KMS-11 (cell line): ENCODE measurements around the gene NPEPL1.
A peak's percentile ranks its signal among the peaks of the same experiment; 100 is the strongest.

ENCODE experiments used
- H2AFZ ChIP-seq: fragments of 200-600 bp; sonication (generic); 2 replicates; pipeline ENCODE4 v1.6.1; 2016; ENCODE audit warnings: antibody characterized with exemption, mixed run types, low read depth
- H3K27ac ChIP-seq: fragments of 200-600 bp; sonication (generic); 2 replicates; pipeline ENCODE4 v1.6.1; 2016; ENCODE audit warnings: mild to moderate bottlenecking, mixed run types
- H3K27me3 ChIP-seq: fragments of 200-600 bp; sonication (generic); 2 replicates; pipeline ENCODE4 v1.6.1; 2017; ENCODE audit warnings: mild to moderate bottlenecking, low read depth, mixed run types, moderate library complexity; ENCODE audit not compliant: insufficient read depth
- H3K36me3 ChIP-seq: fragments of 200-600 bp; sonication (generic); 2 replicates; pipeline ENCODE4 v1.6.1; 2017; ENCODE audit warnings: mild to moderate bottlenecking, mixed run types; ENCODE audit not compliant: insufficient read depth
- H3K4me1 ChIP-seq: fragments of 200-600 bp; sonication (generic); 2 replicates; pipeline ENCODE4 v1.6.1; 2016; ENCODE audit warnings: mild to moderate bottlenecking, low read depth, mixed run types; ENCODE audit not compliant: poor library complexity, severe bottlenecking
- H3K4me2 ChIP-seq: fragments of 200-600 bp; sonication (generic); 2 replicates; pipeline ENCODE4 v1.7.0; 2016; ENCODE audit warnings: mild to moderate bottlenecking, mixed run types
- H3K4me3 ChIP-seq: fragments of 200-600 bp; sonication (generic); IDR thresholded peaks from 2 replicates; pipeline ENCODE4 v1.6.1; 2017; ENCODE audit warnings: low read depth, low read length, mixed read lengths; ENCODE audit not compliant: insufficient read depth
- H3K79me2 ChIP-seq: fragments of 200-600 bp; sonication (generic); 2 replicates; pipeline ENCODE4 v1.6.1; 2016; ENCODE audit warnings: low read depth, mixed run types; ENCODE audit not compliant: insufficient read depth
- H3K9ac ChIP-seq: fragments of 200-600 bp; sonication (generic); 2 replicates; pipeline ENCODE4 v1.6.1; 2016; ENCODE audit warnings: mild to moderate bottlenecking, mixed run types
- H4K20me1 ChIP-seq: fragments of 200-600 bp; sonication (generic); 2 replicates; pipeline ENCODE4 v1.6.1; 2016; ENCODE audit warnings: mild to moderate bottlenecking, mixed run types; ENCODE audit not compliant: insufficient read depth
- CTCF ChIP-seq: fragments of 200-600 bp; sonication (generic); conservative IDR thresholded peaks from 2 replicates; pipeline ENCODE4 v1.6.1; 2017; ENCODE audit warnings: low read depth, mild to moderate bottlenecking, antibody characterized with exemption, low read length, moderate library complexity, mixed read lengths

The NPEPL1 gene

DNA sequence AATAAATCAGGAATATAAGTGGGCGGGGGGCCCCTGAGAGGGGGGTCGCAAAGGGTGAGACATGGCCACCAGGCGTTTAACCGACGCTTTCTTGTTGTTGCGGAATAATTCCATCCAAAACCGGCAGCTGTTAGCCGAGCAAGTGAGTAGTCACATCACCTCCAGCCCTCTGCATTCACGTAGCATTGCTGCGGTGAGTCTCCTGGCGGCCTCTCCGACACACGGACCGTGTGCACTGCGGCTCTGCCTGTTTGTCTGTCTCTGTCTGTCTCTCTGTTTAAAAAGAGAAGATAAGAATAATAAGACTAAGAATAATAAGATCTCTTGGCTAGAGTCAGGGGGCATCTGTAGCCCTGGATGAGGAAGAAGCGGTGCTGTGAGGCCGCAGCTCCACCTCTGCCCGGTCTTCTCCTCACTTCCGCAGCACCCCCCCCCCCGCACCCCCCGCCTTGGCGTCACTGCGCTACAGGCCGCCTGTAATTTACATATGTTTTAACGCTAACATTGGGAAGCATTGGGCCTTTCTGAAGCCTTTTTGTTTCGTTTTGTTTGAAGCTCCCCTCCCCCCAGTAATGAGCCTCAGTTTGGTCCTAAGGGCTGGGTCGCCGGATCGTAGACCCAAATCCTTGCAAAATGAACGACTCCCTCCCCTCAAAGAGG, 40.5 kb upstream of the NPEPL1 start:
- H3K4me2 ChIP-seq, result peak overlapping the region; percentile 81
- H2AFZ ChIP-seq, result peak overlapping the region; percentile 89; the same call in 1 of the 2 replicates
- H4K20me1 ChIP-seq, result no peaks in the 10 kb centered on the region; the same call in 1 of the 2 replicates
- peak overlapping the region; percentile 82 for H3K9ac ChIP-seq
- H3K4me3 ChIP-seq, result no peak overlapping the region
- peaks cover 62% of the 10 kb centered on the region for H3K79me2 ChIP-seq
- no peaks in the 10 kb centered on the region for H3K27me3 ChIP-seq
- no peak for TF ChIP-seq CTCF
- no peaks in the 10 kb centered on the region for H3K36me3 ChIP-seq
- peak overlapping the region; percentile 54 for H3K27ac ChIP-seq
- peaks cover 26% of the 10 kb centered on the region for H3K4me1 ChIP-seq

GRCh38 chr20:58652606-58653294, 39.9 kb upstream of the NPEPL1 start:
- Histone ChIP-seq H3K27me3 (no peaks in the 10 kb centered on the region), H3K4me1 (peaks cover 26% of the 10 kb centered on the region), H3K4me3 (no peak overlapping the region), H3K79me2 (peaks cover 68% of the 10 kb centered on the region), H2AFZ (peak overlapping the region; percentile 89; the same call in 1 of the 2 replicates), H3K9ac (peak overlapping the region; percentile 82; the same call in 1 of the 2 replicates), H3K4me2 (peak overlapping the region; percentile 81), H4K20me1 (no peaks in the 10 kb centered on the region; the same call in 1 of the 2 replicates), H3K27ac (peak overlapping the region; percentile 54; the same call in 1 of the 2 replicates), H3K36me3 (no peaks in the 10 kb centered on the region)
- TF ChIP-seq CTCF, result no peak

DNA sequence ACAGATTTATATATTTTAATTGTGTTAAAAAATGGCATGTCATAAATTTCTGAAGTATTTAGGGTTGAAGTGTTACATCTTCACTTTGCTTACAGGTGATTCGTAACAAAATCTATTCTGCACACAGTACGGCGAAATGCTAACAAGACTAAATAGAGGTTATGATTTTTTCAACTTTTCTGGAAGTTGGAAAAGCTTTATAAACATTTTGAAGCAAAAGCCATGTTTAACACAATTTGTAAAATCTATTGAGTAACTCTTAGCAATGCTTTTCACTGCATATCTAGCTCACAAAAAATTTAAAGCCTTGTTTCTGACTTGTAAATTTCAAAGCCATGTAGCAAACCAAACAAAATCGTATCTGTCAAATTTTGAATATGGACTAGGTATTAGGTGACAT, 38.3 kb upstream of the NPEPL1 start:
- no peak overlapping the region for H3K4me3 ChIP-seq
- no peaks in the 10 kb centered on the region for H3K27me3 ChIP-seq
- H4K20me1 ChIP-seq, result no peaks in the 10 kb centered on the region; the same call in 1 of the 2 replicates
- no peak overlapping the region for H3K9ac ChIP-seq
- no peak overlapping the region for H2AFZ ChIP-seq
- H3K4me2 ChIP-seq, result no peak overlapping the region; the same call in 1 of the 2 replicates
- peaks cover 82% of the 10 kb centered on the region for H3K79me2 ChIP-seq
- no peak for TF ChIP-seq CTCF
- no peaks in the 10 kb centered on the region for H3K36me3 ChIP-seq
- no peak overlapping the region for H3K27ac ChIP-seq
- H3K4me1 ChIP-seq, result peaks cover 26% of the 10 kb centered on the region

DNA sequence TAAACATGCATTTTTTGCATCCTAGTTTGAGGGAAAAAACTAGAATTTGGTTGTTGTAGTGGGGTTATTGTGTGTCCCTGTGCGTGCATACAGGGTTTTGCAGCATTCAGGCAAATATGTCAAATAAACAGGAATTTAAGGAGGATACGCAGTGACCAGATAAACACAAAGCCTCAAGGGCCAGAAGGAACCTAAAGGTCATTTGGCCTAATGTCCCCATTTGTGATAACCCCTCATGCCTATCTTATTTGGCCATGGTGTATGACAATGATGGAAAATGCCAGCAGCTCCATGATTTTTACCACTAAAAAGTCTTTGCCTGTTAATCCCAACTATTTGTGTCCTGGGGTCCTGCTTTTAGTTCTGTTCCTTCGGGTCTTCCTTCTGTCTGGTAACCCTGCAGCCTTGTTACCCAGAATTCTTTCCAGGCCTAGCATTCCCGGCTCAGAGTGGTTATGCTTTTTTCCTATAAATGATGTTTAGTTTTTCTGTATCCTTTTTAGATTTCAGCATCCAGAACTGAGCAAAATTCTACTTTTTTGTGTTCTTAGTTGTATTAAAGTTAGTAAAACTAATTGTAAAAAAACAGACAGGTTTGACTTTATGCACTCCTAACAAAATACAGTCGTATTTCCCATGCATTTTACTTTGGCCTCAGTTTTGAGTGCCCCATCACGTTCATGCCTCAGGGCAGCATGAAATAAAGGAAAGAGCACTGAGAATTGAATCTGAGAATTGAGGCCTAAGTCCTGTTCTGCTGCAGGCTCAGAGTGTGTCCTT, 37.1 kb upstream of the NPEPL1 start:
- TF ChIP-seq CTCF, result no peak
- no peak overlapping the region for H3K4me3 ChIP-seq
- no peaks in the 10 kb centered on the region; the same call in 1 of the 2 replicates for H4K20me1 ChIP-seq
- H3K79me2 ChIP-seq, result peaks cover 88% of the 10 kb centered on the region
- no peaks in the 10 kb centered on the region for H3K27me3 ChIP-seq
- no peak overlapping the region for H3K4me2 ChIP-seq
- no peak overlapping the region for H3K9ac ChIP-seq
- no peaks in the 10 kb centered on the region for H3K36me3 ChIP-seq
- peaks cover 26% of the 10 kb centered on the region for H3K4me1 ChIP-seq
- H3K27ac ChIP-seq, result no peak overlapping the region
- H2AFZ ChIP-seq, result no peak overlapping the region
